NCI-H226 (cell line): Measurements from ENCODE around the gene COPG2.
A peak's percentile ranks its signal among the peaks of the same experiment; 100 is the strongest.
"Not testable (repeated sequence)": the region's sequence is repeated elsewhere in the genome, so short reads cannot be mapped to it uniquely, and the experiment has no call there.

Experiments
- DNase-seq: peaks from one replicate; pipeline ENCODE4 v3.0.0-alpha.2; 2015

COPG2 gene

GRCh38 chr7:130668258-130669084, at the start of gene COPG2:
TSS of gene COPG2 (minus strand) at chr7:130668748. CDS start at chr7:130668668, 80 bp downstream.
- DNase-seq, result peak; percentile 81

- no peak for DNase-seq
Observed at GRCh38 chr7:130712416-130712815, 43.9 kb upstream of the COPG2 start.

DNA sequence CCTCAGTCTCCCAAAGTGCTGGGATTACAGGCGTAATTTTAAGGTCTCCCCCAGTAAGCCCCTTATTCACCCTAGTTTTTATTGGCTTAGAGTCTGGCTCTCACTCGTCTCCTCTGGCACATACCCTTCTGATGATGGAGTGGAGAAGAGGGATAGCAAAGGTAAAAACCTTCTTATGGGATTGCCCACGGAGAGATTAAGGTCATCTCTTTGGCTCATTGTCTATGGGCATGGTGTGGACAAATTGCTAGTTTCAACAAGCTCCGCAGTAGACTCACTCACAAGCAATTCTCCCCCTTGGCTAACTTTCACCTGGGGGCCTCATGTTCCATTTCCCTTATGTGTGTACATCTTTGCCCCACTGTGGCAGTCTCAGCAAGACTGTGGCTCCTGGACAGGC, 40.2 kb upstream of the COPG2 start:
- DNase-seq, result no peak

DNA sequence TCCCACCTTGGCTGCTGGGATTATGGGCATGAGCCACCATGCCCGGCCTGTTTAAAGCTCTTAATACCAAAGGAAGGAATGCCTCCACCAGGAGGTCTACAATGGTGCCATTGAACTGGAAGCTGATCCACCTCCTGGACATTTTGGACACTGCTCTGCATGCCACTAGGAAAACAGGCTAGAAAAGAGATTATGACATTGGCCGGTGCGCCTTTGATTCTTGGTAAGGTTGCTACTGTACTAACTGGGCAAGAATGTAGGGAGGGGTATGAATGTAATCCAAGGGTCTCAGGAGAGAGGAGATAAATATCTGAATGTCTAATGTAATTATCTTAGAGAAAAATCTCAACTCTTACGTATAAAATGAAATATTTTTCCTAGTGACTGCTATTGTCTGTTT, 39.5 kb upstream of the COPG2 start:
- DNase-seq, result no peak

DNA sequence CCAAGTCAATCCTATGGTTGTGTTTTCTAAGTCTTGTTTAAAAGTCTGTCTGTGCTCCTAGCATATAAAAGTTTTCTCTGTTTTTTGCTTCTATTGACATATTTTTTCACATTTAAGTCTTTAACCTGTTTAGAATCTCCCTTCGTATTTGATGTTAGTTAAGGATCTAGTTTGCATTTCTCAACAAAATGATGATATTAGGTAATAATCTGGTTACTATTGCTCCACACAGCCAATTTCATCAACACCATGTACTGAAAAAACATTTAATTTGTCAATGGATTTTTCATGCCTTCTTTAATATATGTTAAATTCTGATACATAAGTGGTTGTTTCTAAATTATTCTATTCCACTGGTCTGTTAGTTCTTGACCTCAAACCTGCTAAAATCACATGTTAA, 35.3 kb upstream of the COPG2 start:
- no peak for DNase-seq

DNA sequence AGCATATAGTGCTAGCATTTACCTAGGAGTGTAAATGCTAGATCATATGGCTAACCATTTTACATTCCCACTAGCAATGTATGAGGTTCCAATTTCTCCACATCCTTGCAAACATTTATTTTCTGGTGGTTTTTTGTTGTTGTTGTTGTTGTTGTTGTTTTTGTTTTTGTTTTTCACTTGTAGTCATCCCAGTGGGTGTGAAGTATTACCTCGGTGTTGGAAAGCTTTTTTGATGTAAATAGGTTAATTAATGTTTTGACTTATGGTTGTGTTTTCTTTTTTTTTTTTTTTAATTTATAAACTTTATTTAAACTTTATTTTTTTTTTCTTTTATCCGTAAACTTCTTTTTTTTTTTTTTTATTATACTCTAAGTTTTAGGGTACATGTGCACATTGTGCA, 33.1 kb upstream of the COPG2 start:
- no peak for DNase-seq

DNA sequence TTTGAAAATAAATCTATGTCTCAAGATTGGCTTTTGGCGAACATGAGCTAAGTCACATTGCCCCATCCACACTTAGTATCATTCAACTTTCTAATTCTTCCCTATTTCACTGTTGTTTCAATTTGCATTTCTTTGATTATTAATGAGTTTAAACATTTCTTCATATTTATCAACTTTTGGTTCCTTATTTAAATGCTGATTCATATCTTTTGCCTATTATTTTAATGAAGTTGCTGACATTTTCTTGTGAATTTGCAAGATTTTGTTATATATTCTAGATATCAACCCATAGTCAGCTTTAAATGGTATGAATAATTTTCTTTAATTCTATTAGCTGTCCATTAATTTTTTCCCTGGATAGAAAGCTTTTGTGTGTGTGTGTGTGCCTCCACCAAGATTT, 32.2 kb upstream of the COPG2 start:
- no peak for DNase-seq

DNA sequence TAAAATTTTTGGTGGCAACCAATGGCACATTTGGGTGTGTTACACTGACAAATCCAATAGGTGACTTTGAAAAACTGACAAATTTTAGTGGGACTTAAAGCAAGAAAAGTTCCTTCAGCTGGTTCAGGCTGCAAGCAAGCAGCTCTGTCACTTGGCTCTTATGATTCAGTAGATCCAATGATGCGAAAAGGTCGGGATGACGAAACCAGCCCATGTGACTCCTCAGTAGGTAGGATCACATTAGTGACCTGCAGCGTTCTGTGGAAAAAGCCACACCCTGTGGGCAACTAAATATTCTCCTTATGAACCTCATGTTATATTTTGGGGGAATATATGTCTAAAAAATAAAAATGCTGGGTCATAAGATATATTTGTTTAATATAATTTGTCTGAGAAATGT, 31.1 kb upstream of the COPG2 start:
- DNase-seq, result no peak

- DNase-seq, result no peak
Observed at GRCh38 chr7:130697820-130698219, 29.3 kb upstream of the COPG2 start.

- no peak for DNase-seq
Observed at GRCh38 chr7:130695840-130696239, 27.3 kb upstream of the COPG2 start.

- DNase-seq, result not testable (repeated sequence)
Observed at GRCh38 chr7:130692396-130692795, 23.8 kb upstream of the COPG2 start.

- DNase-seq, result no peak
Observed at GRCh38 chr7:130689683-130690082, 21.1 kb upstream of the COPG2 start.

DNA sequence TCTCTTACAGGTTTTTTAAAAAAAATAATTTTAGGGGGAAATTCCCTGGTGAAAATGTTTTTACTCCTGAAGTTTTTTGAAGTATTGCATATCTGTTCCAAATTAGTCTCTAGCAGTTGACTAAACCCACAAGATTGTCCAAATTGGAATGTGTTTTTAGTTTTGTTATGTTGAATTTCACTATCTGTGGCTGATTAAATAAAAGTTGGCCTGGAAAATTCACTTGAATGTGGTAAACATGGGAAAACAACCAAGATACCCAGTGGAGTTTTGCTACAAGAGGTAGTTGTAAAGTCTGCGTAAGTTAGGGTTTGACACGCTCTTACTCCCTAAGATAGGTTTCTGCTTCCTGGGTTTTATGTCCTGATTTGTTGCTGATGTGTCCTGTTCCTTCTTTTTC, 14.5 kb upstream of the COPG2 start:
- no peak for DNase-seq

- no peak for DNase-seq
Observed at GRCh38 chr7:130674456-130674855, 5.9 kb upstream of the COPG2 start.

GRCh38 chr7:130673066-130673465, 4.5 kb upstream of the COPG2 start:
- DNase-seq, result no peak

DNA sequence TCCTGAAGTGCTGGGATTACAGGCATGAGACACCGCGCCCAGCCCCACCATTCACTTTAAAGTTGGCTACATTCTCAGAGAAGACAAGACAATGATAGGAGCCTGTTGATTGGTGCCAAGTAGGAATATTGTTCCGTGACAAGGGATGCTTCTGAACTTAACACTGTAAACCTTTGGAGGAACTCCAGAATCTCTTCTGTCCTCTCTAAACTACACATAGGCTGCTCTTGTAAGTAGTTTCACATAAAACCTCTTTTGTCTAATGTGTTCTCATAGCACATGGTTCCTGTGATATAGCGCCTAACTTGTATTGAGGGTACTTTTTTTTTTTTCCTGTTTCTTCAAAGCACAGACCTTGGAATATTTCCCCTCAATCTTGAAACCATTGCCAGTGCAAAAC, 3.6 kb upstream of the COPG2 start:
- no peak for DNase-seq

GRCh38 chr7:130669085-130669700, 645 bp upstream of the COPG2 start:
- no peak for DNase-seq

DNA sequence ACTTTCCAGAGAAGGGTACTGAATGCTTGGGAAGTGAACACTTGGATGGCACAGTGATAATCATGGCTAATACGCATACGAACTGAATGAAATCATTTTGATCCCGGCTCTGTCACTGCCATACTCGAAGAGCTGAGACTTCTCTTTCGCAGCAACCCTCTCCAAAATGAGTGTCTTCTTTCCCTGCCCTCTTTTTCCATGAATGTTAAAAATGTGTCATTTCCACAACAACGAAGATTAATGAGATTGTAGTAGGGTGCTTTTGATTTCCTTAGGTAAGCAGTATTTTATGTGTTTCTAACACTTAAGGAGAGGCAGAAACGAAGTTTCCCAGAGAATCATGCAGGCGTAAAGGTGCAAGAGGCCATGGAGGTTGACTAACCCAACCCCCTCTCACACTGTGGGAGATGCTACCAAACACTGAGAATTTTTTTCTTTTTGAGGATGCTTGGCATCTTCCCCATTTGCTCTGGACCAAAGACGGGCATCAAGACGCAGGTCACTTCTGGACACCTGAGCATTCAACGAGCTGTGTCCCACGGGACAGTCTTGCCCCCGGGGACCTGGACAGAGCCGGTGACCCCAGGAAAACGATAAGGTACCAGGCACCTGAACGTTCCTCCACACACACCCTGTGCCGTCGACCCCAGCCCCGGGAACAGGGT, 823 bp downstream of the COPG2 start:
- no peak for DNase-seq

GRCh38 chr7:130662426-130662825, 6.1 kb downstream of the COPG2 start:
- peak; percentile 57 for DNase-seq

- DNase-seq, result no peak
Observed at GRCh38 chr7:130655286-130655685, 13.3 kb downstream of the COPG2 start.

DNA sequence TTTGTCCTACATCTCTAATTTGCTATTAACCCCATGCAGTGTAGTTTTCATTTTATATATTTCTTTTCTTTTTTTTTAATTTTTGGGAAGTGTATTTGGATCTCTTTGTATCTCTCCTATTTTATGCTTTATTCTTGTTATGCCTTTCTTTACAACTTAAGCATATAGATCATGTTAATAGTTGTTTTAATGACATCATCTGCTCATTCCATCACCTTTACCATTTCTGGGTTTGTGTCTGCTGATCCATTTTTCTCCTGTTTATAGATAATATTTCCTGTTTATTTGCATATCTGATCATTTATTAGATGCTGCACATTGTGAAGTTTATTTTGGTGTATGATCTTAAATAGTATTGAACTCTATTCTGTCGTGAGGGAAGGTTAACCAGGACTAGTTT, 13.7 kb downstream of the COPG2 start:
- DNase-seq, result no peak

GRCh38 chr7:130650611-130651120, 17.9 kb downstream of the COPG2 start:
- DNase-seq, result no peak

DNA sequence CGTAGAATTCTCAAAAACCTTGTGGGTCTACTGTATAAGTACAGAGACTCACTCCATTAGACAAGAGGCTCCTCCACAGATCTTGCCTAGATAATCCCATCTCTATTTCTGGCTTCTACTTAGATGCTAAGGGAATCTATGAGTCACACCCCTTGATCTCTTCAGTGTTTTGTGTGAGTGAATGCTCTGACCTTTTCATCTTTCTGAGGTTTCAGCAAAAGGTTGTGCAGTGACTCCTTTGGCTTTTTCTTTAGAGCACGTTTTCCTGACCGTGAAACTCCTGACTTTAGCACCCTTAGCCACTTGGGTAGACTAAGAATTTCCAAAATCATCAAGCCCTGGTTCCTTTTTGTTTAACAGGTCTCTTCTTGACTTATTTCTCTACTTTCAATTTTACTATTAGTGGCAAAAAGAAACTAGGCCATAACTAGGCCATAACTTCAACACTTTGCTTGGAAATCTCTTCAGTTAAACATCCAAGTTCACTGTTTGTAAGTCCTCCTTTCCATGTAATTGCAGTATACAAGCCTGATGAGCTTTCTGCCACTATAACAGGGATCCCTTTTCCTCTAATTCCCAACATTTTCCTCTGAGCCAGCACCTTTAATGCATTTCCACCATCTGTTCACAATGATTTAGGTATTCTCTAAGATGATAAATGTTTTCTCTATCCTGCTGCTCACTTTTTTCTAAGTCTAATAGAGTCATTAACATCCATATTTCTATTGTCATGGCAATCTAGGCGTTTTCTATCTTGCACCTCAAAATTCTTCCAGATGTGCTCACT, 19.4 kb downstream of the COPG2 start:
- peak; percentile 20 for DNase-seq
